ENCODE results near the gene ABRACL.
A peak's percentile ranks its signal among the peaks of the same experiment; 100 is the strongest.
"Not testable (repeated sequence)": the region's sequence is repeated elsewhere in the genome, so short reads cannot be mapped to it uniquely, and the experiment has no call there.

The ABRACL gene

GRCh38 chr6:139028658-139029469 is at the start of gene ABRACL:
Gene ABRACL, plus strand, starts transcription at chr6:139028745. Its CDS starts 5,416 bp downstream, at chr6:139034161.
- peak; percentile 67 for DNase-seq

GRCh38 chr6:138979365-138979764 is 49.2 kb upstream of the ABRACL start:
- DNase-seq, result no peak

- no peak for DNase-seq
Measured at GRCh38 chr6:138979813-138980668, 48.5 kb upstream of the ABRACL start.

- DNase-seq, result no peak
Measured at GRCh38 chr6:138981416-138981815, 47.1 kb upstream of the ABRACL start.

GRCh38 chr6:138986578-138986977 is 42.0 kb upstream of the ABRACL start:
- no peak for DNase-seq

- DNase-seq, result no peak
Measured at GRCh38 chr6:138987080-138987642, 41.4 kb upstream of the ABRACL start.

GRCh38 chr6:138987643-138988468 is 40.7 kb upstream of the ABRACL start, which contains the start of gene REPS1:
Gene REPS1, minus strand, starts transcription at chr6:138988253. Its CDS starts 571 bp downstream, at chr6:138987682.
- DNase-seq, result peak; percentile 90

GRCh38 chr6:138988469-138988834 is 40.1 kb upstream of the ABRACL start:
- DNase-seq, result no peak

GRCh38 chr6:138989098-138989983 is 39.2 kb upstream of the ABRACL start:
- no peak for DNase-seq

GRCh38 chr6:138991206-138991605 is 37.3 kb upstream of the ABRACL start:
- DNase-seq, result no peak

GRCh38 chr6:138992965-138993364 is 35.6 kb upstream of the ABRACL start:
- DNase-seq, result not testable (repeated sequence)

GRCh38 chr6:138993410-138993809 is 35.1 kb upstream of the ABRACL start:
- not testable (repeated sequence) for DNase-seq

GRCh38 chr6:138996524-138996923 is 32.0 kb upstream of the ABRACL start:
- DNase-seq, result no peak

- DNase-seq, result no peak
Measured at GRCh38 chr6:138997136-138997535, 31.4 kb upstream of the ABRACL start.

GRCh38 chr6:138999949-139000725 is 28.4 kb upstream of the ABRACL start:
- no peak for DNase-seq

GRCh38 chr6:139003751-139004150 is 24.8 kb upstream of the ABRACL start:
- DNase-seq, result no peak

GRCh38 chr6:139006477-139006876 is 22.1 kb upstream of the ABRACL start:
- no peak for DNase-seq

GRCh38 chr6:139007428-139007827 is 21.1 kb upstream of the ABRACL start:
- no peak for DNase-seq

- DNase-seq, result no peak
Measured at GRCh38 chr6:139008117-139008516, 20.4 kb upstream of the ABRACL start.

GRCh38 chr6:139010674-139011073 is 17.9 kb upstream of the ABRACL start:
- DNase-seq, result no peak

GRCh38 chr6:139011980-139012379 is 16.6 kb upstream of the ABRACL start:
- DNase-seq, result no peak
